H1 (cell line): ENCODE results near the gene RTKN2. TPM values are rescaled to one million over a fixed set of nuclear protein-coding genes. Genes with fewer than 3 reads are reported as not detected.

ENCODE experiments used
- BCL11A ChIP-seq, 2 experiments: IDR thresholded peaks; one replicate each; pipeline ENCODE4 v1.6.1; 2011; ENCODE audit warnings: low read depth in 2 of 2, low read length in 2 of 2, mild to moderate bottlenecking in 2 of 2
- CTCF ChIP-seq, 3 experiments: IDR thresholded peaks; 1 replicate in 2 of 3; 2 replicates in 1 of 3; pipeline versions ENCODE4 v1.5.1 to v1.6.1; 2011; ENCODE audit warnings: low read length in 3 of 3, mild to moderate bottlenecking in 3 of 3, inconsistent platforms in 2 of 3, low read depth in 1 of 3, moderate library complexity in 1 of 3; ENCODE audit not compliant: insufficient read depth in 1 of 3; ENCODE audit errors: control extremely low read depth in 1 of 3
- E2F6 ChIP-seq: IDR thresholded peaks from 2 replicates; pipeline ENCODE4 v1.6.1; 2012; ENCODE audit warnings: inconsistent platforms
- RFX5 ChIP-seq: IDR thresholded peaks from 2 replicates; pipeline ENCODE4 v1.6.1; 2011; ENCODE audit warnings: low read depth, low read length, improper control_type of control experiment, borderline replicate concordance
- polyA plus RNA-seq, 7 experiments: library from polyadenylated mRNA; depleted of rRNA in 3 of 7; stranded (reverse) in 5 of 7; unstranded in 2 of 7; fragments of >200 nt in 5 of 7; fragments of 200-250 nt in 2 of 7; gene quantifications; 1 replicate in 5 of 7; 2 replicates in 1 of 7; 4 replicates in 1 of 7; pipeline versions ENCODE4 v1.2.1 to v1.2.3, GENCODE V29; 2011 to 2013; ENCODE audit warnings: missing spikeins in 2 of 7, mixed read lengths in 2 of 7
- total RNA-seq: library from RNA; stranded (reverse); fragmentation: NEBNext Ultra II Directional; extraction: Animal tissue kit (Norgen Biotek cat#: 25700); gene quantifications from 2 replicates; pipeline ENCODE4 v1.2.1, GENCODE V29; 2021

RTKN2 gene
- total and polyA plus RNA-seq, 2 of the 8 experiments (the other 6 are each of a cell fraction or from before 2014, with no cell fraction given): 5.1 to 24.6 TPM

- peak in 2 of 3 experiments; percentile 28 to 46; a peak in 2 of 4 replicates for TF ChIP-seq CTCF (IDR thresholded peaks at IDR 0.05; ENCODE audit: control extremely low read depth in 1 of 3, insufficient read depth in 1 of 3, low read depth in 1 of 3, low read length in 3 of 3)
- no peak for TF ChIP-seq RFX5
- no peak for TF ChIP-seq BCL11A (IDR thresholded peaks at IDR 0.05; ENCODE audit: low read depth in 2 of 2, low read length in 2 of 2)
- no peak for TF ChIP-seq E2F6
These were observed 3.8 kb downstream of the RTKN2 start (continued) for GRCh38 chr10:62264702-62265436.
